HG03095 (cell line): ENCODE results near the gene AFAP1L1.

Experiments used
- ATAC-seq: cut with Tn5 transposase; IDR thresholded peaks from one replicate; pipeline ENCODE4 v1.9.1; 2021; ENCODE audit warnings: moderate library complexity; ENCODE audit not compliant: unreplicated experiment

Gene AFAP1L1

DNA sequence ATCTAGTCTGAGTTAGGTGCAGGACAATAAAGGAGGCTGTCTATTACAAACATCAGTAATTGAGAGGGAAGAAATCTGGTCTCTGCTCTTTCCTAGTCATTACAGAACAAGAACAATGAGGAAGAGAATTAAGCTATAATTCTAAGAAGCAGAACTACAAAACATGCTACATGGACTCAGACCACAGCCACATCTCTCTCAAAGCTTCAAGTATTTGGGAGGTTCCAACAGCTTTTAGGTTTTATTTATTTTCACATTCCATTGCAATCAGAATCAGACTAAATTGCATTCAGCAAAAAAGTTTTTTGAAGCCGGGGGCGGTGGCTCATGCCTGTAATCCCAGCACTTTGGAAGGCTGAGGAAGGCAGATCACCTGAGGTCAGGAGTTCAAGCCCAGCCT, 72.5 kb downstream of the AFAP1L1 start:
- no peak for ATAC-seq

DNA sequence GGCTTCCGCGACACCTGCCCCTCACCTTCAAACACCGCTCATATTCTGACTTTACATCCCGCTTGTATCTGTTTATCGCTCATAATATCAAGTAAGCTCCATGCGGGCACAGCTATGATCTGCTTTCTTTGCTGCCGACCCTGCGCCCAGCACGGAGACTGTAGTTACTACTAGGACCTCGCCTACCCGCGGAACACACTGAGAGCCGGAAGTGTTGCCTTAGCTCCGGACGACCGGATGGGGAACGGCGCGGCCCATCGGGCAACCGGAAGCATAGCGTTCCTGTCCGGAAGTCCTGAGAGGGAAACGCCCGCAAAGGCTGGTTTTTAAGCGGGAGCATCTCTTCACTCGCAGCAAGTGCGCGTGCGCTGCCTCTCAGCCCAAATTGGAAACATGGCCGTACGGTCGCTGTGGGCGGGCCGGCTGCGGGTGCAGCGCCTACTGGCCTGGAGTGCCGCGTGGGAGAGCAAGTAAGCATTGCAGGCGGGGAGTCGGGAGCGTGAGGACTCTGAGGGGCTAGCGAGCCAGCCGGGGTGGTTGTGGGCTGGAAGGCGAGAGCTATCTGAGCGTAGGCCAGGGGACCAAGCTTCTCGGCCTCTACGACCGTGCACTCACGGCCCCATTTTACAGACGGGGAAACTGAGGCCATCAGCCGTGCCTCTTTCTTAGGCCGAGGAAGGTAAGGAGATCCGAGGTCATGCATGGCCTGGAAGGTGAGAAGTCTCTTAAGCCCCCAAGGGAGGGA, 73.7 kb downstream of the AFAP1L1 start, which contains the start of gene GRPEL2:
TSS of gene GRPEL2 (plus strand) at position 353 of the 745 bp plus-strand sequence. CDS start at position 394, 41 bp downstream.
- ATAC-seq: peak; percentile 96

DNA sequence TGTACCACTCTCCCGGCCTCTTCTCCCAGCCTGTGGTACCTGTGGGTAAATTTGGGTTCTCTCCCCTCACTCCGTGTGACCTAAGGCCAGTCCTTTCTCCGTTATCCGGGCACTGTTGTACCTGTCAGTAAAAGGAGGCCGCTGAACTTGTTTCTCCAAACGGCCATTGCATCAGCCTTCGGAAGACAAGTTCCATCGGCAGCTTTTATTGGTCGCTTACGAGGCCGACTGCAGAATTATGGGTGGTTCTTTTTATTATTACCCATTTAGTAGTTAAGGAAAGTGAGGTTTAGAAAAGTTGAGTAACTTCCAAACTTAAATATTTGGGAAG, 74.2 kb downstream of the AFAP1L1 start:
- ATAC-seq: no peak

DNA sequence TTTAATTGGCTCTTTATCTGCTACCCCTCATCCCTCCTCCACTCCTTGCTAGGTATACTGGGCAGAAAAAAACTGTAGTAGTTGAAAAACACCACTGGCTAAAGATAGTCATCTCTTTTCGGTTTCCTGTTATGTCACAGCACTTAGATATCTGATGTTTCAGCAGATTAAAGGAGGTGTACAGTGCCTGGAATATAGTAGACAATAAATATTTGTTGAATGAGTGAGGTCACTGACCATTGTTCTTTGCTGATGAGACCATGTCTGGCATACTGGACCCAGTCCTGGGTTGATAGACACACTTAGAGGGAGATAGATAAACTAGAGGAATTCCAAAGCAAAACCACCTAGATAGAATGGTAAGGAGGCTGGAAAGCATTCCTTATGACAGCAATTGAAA, 76.9 kb downstream of the AFAP1L1 start:
- no peak for ATAC-seq

DNA sequence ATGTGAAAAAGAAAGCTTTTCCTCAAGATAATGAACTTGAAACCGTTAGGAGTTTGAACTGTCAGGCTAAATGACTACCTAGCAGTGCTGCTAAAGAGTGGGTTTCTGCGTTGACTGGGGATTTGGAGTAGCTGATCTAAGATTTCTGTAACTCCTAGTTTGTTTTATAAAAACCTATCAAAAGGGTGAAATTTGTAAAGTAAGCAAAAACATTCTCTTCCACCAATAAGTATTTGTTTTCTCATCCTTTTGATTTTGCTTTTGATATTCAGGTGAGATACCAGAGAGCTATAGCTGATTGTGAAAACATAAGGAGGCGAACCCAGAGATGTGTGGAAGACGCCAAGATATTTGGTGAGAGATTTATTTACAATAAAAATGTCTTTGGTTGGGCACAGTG, 77.7 kb downstream of the AFAP1L1 start:
- ATAC-seq: no peak

DNA sequence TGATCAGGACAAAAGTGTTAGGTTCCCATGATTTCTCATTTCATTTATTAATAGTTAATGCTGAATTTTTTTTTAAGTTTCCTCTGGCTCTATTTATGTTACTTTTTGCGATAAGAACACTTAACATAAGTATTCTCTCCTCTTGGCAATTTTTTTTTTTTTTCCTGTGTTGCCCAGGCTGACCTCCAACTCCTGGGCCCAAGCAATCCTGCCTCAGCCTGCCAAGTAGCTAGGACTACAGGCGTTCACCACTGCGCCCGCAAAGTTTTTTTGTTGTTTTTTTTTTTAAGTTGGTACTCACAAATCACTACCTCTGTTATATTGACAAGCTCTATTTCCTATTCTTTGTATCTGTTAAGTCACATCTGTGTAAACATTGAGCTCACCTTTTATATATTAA, 80.5 kb downstream of the AFAP1L1 start:
- no peak for ATAC-seq

DNA sequence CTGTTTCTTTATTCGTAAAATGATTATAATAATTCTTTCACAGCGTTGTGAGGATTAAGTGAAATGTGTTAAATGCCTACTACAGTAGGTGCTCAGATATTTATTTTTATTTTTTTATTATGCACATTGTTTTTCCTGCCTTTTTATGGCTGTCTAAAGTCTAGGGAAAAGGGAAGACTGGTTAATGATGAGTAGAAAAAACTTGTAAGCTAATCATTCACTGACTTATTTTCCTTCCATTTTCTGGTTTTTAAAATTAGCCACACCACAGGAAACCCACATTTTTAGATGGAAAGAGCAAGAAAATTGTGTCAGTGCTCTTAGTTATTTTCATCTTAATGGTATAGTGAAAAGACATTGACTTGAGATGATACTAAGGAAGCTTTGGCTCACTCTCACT, 82.3 kb downstream of the AFAP1L1 start:
- no peak for ATAC-seq

DNA sequence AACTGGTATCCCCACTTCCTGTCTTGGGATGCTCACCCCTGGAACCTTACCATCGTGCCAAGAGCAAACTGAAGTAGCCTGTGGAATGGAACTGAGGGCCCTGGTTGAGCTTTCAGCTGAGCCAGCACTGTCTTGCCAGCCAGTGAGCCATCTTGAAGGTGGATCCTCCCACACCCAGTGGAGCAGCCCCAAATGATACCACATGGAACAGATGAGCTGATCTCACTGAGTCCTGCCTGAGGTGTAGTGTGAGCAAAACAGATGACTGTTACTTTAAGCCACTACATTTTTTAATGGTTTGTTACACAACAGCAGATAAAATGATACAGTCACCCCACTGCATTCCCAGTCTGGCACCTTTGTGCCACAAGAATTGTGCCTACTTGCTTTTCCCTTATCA, 84.0 kb downstream of the AFAP1L1 start:
- no peak for ATAC-seq

DNA sequence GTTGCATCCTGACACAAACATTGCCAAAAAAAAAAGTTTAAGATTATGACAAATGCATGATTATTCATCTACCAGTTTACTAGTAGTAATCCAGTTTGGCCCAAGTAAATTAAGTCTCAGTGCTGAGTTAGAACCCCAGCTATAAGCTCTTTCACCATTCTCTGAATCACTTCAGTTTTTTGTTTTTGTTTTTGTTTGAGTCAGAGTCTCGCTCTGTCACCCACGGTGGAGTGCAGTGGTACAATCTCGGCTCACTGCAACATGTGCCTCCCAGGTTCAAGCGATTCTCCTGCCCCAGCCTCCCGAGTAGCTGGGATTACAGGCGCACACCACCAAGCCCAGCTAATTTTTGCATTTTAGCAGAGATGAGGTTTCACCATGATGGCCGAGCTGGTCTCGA, 84.7 kb downstream of the AFAP1L1 start:
- ATAC-seq: no peak

DNA sequence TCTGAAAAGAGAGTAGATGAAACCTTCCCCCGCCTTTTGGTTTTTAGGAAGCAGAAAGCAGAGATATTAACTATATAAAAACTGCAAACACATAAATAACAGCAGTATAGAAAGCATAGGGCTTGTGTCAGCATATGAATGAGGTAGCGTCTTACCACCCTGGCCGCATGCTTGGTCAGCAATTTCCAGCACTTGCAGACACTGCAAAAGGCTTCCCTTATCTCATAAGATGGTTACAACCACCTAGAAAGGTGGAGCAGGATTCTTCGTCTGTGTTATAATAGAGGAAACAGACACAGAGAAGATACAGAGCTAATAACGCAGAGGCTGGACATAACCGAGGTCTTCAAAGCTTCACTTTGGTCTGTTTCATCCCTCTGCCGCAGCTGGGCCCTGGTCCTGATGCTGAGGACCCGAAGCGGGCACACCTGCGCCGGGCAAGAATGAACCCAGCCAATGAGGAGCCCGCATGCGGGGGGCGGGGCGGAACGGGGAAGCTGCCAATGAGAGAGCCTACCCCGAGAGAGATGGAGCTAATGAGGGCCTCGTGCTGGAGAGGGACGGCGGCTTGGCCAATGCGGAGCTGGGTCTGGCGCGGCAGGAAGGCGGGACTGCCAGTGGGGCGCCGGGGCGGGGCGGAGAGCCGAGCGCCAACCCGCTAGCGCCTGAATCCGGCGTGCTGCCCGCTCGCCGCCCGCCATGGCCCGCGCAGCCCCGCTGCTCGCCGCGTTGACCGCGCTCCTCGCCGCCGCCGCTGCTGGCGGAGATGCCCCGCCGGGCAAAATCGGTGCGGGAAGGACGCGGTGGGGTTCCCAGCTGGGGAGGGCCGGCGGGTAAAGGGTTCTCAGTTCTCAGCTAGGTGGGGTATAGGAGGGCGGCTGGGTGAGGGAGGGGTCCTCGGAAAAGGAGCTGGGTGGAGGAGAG, 86.0 kb downstream of the AFAP1L1 start, which contains the start of gene PCYOX1L:
TSS of gene PCYOX1L (plus strand) at position 677 of the 924 bp plus-strand sequence. CDS start at position 700, 23 bp downstream.
- ATAC-seq: peak; percentile 99

DNA sequence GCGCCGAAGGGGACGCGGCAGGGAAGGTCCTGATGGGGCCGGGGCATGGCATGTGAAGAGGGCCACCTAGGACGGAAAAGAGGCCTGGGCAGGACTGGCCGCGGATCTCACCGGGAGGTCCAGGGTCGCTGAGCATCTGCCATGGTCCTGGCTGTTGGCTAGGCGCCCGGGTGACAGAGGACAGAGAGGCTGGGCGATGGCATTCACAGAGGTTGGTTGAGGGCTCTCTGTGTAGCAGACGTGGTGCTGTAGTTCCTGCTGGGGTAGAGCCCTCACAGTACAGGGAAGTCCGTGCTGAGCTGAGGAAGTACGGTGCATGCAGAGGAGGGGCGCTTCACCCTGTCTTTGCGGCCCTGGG, 86.6 kb downstream of the AFAP1L1 start:
- no peak for ATAC-seq

DNA sequence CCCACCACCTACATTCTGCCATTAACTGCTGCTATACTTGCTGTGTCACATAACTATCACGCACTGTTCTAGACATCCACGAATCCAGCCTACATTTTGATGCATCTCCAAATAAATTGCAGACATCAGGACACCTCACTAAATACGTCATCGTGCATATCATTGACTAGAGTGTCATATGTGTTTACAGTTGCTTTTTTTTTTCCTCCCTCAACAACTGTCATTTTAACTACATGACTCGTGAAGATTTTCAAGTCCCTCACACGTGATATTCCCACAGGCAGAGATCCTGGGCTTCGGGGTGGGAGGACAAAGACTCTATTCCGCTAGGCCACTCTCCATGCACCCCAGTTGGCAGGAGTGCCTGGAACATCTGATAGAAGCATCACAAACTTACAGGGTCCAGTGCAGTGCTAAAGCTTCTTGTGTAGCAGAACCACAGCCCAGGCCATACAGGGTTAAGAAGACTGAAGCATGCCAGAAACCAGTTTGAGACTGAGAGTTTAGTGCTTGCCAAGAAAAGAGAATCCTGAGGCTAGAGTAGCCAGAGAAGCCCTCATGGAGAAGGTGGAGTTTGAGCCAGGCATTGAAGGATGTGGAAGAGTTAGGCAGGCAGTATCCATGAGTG, 87.3 kb downstream of the AFAP1L1 start:
- no peak for ATAC-seq

DNA sequence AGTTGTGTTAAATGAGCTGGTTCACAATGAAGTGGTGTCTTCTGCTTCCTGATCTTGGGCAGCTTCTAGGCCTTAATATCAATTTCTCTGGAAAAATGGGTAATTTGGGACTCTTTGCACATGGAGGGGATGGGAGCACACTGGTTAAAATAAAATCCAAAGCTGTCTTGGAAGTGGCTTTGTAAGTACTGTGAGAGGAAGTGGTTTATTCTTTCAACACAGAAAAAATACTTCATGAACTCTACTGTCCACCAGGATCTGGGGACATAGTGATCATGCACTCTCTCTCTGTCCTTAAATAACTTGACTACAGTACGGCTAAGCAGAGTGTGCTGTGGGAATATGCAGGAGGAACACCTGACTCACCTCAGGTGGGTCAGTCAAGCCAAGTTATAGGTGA, 88.6 kb downstream of the AFAP1L1 start:
- ATAC-seq: no peak

DNA sequence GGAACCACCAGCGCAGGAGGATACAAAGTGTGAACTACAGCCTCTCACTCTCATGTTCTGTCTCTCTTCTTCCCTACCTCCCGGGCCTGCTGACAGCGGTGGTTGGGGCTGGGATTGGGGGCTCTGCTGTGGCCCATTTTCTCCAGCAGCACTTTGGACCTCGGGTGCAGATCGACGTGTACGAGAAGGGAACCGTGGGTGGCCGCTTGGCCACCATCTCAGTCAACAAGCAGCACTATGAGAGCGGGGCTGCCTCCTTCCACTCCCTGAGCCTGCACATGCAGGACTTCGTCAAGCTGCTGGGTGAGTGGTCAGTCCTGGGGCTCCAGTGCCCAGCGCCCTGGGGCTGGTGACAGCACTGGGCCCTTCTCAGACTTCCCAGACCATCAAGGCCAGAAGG, 90.9 kb downstream of the AFAP1L1 start:
- ATAC-seq: no peak

DNA sequence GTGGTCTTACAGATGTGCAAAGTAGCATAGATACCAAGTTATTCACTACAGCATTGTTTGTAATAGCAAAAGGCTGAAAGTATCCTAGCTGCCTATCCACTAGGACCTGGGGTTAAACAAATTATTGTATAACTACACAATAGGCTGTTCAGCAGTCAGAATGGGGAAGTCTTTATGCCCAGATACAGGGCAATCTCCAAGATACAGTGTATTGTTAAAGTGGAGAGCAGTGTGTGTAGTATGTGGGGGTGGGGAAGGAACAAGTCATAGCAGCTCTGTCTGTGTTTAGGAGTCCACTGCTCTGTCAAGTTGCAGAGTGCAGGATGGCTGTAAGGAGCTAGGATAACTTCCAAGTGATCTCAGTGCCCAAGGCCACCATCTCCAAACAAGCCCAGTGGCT, 91.7 kb downstream of the AFAP1L1 start:
- ATAC-seq: no peak

DNA sequence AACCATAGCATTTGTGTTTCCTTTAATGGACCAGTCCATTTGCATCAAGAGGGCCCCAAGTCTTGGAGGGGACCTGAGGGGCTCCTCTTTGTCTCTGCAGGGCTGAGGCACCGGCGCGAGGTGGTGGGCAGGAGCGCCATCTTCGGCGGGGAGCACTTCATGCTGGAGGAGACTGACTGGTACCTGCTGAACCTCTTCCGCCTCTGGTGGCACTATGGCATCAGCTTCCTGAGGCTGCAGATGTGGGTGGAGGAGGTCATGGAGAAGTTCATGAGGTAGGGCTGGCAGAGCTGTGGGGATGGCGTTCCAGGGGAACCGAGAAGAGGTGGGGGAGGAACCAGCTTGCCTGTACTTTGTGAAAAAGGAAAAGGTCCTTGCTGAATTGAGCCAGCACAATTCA, 92.3 kb downstream of the AFAP1L1 start:
- ATAC-seq: no peak

DNA sequence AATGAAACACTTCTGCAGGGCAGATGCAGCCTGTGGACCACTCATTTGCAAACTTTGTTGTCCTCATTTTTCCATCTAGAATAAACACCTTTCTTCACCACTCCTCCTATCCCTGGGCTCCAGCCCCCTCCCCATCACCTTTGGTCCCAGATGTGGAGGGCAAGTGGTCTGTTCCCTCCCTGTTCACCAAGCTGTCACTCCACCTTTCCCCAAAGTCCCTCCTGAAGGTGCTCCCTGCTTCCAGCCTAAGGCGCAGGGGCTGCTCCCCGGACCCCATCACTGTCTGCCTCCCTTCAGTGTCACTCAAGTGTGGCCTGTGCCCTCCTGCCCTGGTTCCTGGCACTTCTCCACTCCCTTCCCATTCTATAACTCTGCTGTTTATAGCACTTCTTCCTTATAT, 93.1 kb downstream of the AFAP1L1 start:
- ATAC-seq: no peak

DNA sequence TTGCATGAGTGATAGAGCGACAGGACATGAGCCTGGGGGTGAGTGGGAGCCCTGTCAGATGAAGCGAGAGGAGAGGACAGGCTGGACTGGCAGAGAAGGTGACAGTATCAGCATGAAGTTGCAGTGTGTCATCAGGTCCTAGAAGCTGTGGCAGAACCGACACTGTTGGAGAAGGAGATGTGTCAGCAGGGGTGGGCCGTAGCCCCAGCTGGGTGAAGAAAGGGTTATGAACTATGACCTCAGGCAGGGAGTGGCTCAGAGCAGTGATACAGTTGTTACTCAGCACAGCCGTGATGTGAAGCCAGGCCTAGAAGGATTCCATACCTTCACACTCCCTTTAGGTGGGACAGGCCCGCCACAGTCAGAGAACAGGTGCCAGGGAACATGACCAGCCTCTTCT, 93.8 kb downstream of the AFAP1L1 start:
- ATAC-seq: no peak

DNA sequence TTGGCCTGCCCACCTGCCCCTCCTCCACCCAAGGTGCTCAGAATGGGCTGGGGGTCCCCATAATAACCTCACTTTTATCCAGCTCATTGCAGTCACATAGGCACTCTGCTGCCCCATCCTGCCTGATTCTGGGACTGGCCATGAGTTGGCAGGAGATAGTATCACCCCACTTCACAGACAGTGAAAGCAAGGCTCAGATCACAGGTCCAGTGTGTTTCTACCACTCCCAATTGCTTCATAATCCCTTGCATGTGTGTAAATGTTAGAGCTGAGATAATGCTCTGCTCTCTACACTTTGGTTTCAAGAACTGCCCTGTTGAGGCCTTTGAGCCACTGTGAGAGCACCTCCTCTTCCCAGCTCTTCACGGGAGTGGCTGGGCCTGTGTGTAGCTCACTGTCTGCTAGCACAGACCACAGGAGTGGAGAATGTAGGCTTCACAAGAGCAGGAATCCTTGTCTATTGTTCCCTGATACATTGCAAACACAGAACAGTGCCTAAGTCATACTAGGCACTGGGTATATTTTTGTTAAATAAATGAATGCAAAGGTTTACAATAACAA, 94.6 kb downstream of the AFAP1L1 start:
- ATAC-seq: no peak

DNA sequence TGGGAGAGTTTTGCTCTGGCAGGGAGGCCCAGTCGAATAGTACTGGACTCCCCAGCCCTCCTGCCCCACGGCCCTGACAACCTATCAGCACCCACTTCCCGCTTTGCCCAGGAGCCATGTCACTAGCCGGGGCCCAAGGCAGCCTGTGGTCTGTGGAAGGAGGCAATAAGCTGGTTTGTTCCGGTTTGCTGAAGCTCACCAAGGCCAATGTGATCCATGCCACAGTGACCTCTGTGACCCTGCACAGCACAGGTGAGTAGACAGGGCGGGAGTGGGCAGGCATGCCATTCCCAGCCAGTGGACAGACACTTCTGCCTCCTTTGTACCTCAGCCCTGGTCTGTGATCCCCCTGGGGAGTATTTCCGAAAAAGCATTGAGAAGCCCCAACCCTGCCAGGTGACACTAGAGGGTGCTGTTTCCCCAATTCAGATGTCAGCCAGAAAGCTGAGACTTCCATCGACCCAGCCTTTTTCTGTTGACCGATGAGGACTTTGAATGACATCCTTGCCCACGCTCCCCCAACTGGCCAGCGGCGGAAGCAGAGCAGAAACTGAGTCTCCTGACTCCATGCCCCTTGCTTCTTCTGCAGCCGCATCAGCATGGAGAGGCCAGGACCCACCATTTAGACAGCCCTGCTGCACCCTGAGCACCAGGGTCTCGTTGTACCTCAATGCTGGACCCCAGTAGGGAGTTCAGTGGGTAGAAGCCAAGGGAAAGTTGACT, 95.8 kb downstream of the AFAP1L1 start:
- ATAC-seq: peak; percentile 79
